Stimulated activated naive CD8-positive, alpha-beta T cell treated with anti-CD3 and anti-CD28 coated beads, Interleukin-15, amount 100 ng/mL, for 72 hours (primary cell): ENCODE data around the gene FHDC1.

Source experiments
- ATAC-seq: fragments of 150-1000 bp; cut with Tn5 transposase; 2 replicates; pipeline ENCODE4 v1.10.0; 2021; ENCODE audit warnings: mild to moderate bottlenecking, moderate library complexity
- DNase-seq, 2 donors: peaks; one replicate each; pipeline ENCODE4 v3.0.0; 2021 to 2022
- H3K27ac Mint-ChIP-seq, 2 donors: one replicate each; pipeline ENCODE4 v1.8.0; 2022; ENCODE audit warnings: mild to moderate bottlenecking in 2 of 2, mixed read lengths in 2 of 2, moderate library complexity in 2 of 2
- H3K27me3 Mint-ChIP-seq: one replicate; pipeline ENCODE4 v1.8.0; 2022; ENCODE audit warnings: mixed read lengths
- H3K4me1 Mint-ChIP-seq: one replicate; pipeline ENCODE4 v1.8.0; 2022; ENCODE audit warnings: mild to moderate bottlenecking, mixed read lengths
- H3K4me3 Mint-ChIP-seq, 2 donors: one replicate each; pipeline ENCODE4 v1.8.0; 2022; ENCODE audit warnings: mild to moderate bottlenecking in 2 of 2, mixed read lengths in 2 of 2, moderate library complexity in 1 of 2
- H3K9me3 Mint-ChIP-seq, 2 donors: one replicate each; pipeline ENCODE4 v1.8.0; 2022; ENCODE audit warnings: mixed read lengths in 2 of 2

Gene FHDC1

GRCh38 chr4:152962150-152962549 lies 26.0 kb downstream of the FHDC1 start:
- DNase-seq (no peak), ATAC-seq (no peak)
- no peak overlapping the region for H3K4me3 Mint-ChIP-seq
- no peak overlapping the region for H3K27ac Mint-ChIP-seq
- no peaks in the 10 kb centered on the region for H3K4me1 Mint-ChIP-seq
- no peaks in the 10 kb centered on the region for H3K9me3 Mint-ChIP-seq
- no peaks in the 10 kb centered on the region for H3K27me3 Mint-ChIP-seq

DNA sequence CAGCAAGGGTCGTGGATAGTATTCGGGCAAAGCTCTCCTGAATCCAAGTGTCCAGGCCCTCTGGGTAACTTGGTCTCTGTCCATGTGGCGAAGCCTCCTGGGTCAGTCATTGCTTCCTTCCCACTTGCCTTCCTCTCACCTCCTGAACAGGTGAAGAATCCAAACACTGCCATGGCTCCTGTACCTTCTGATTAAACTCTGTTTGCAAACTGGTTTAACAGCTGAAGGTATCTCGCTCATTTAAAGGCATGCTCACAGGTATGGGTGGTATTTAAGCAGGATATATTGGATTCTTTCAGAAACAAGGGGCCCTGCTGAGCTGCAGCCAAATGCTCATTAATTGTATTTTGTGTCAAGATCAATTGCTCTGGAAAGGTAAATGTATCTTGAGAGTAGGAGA lies 28.2 kb downstream of the FHDC1 start:
- ATAC-seq (no peak), DNase-seq (no peak)
- Mint-ChIP-seq H3K27ac (no peak overlapping the region), H3K27me3 (no peaks in the 10 kb centered on the region), H3K9me3 (no peaks in the 10 kb centered on the region), H3K4me1 (no peaks in the 10 kb centered on the region), H3K4me3 (no peak overlapping the region)

DNA sequence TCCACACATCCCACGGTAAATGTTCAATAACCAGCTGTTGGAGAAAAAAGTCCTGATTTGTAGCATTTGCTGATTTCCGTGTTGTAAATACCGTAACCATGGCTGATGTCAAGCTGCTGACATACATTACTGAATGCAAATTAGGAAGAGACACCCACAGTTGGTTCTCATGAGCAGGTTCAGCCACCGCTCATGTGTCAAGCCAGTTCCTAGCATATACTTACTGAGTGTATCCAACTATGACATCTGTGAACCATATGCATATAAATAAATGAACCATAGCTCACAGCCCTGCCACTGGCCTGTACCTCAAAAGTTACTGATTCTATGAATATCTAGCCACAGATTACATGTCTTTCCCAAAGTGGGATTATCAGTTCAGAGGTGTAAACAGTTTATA lies 29.5 kb downstream of the FHDC1 start:
- no peak overlapping the region for H3K4me3 Mint-ChIP-seq
- no peak overlapping the region for H3K27ac Mint-ChIP-seq
- DNase-seq = no peak
- ATAC-seq = no peak
- no peaks in the 10 kb centered on the region for H3K27me3 Mint-ChIP-seq
- no peaks in the 10 kb centered on the region for H3K4me1 Mint-ChIP-seq
- no peaks in the 10 kb centered on the region for H3K9me3 Mint-ChIP-seq

- Mint-ChIP-seq H3K27me3 (no peaks in the 10 kb centered on the region), H3K4me3 (no peak overlapping the region), H3K9me3 (no peaks in the 10 kb centered on the region), H3K4me1 (no peaks in the 10 kb centered on the region), H3K27ac (no peak overlapping the region)
- ATAC-seq (no peak), DNase-seq (no peak)
These were observed 31.8 kb downstream of the FHDC1 start for GRCh38 chr4:152967907-152968306.

GRCh38 chr4:152968806-152969394 lies 32.8 kb downstream of the FHDC1 start:
- Mint-ChIP-seq H3K4me3 (no peak overlapping the region), H3K27ac (no peak overlapping the region), H3K27me3 (no peaks in the 10 kb centered on the region), H3K9me3 (no peaks in the 10 kb centered on the region), H3K4me1 (no peaks in the 10 kb centered on the region)
- ATAC-seq (no peak), DNase-seq (no peak)

- ATAC-seq (no peak), DNase-seq (no peak)
- H3K27ac Mint-ChIP-seq = no peak overlapping the region
- H3K9me3 Mint-ChIP-seq = no peaks in the 10 kb centered on the region
- no peaks in the 10 kb centered on the region for H3K4me1 Mint-ChIP-seq
- no peak overlapping the region for H3K4me3 Mint-ChIP-seq
- H3K27me3 Mint-ChIP-seq = no peaks in the 10 kb centered on the region
These were observed 34.1 kb downstream of the FHDC1 start for GRCh38 chr4:152970102-152970820.

DNA sequence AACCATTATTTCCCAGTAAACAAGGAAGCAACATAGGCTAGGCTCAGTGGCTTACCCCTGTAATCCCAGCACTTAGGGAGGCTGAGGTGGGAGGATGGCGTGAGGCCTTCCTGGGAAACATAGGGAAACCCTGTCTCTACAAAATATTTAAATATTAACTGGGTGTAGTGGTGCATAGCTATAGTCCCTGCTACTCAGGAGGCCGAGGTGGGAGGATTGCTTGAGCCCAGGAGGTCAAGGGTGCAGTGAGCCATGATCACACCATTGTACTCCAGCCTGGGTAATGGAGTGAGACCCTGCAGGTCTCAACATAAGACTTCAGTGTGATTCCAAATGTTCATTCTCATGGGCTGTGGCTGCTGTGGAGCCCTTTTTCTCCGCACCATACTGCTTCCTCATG lies 34.9 kb downstream of the FHDC1 start:
- no peak for ATAC-seq
- no peak for DNase-seq
- Mint-ChIP-seq H3K4me1 (no peaks in the 10 kb centered on the region), H3K27ac (no peak overlapping the region), H3K9me3 (no peaks in the 10 kb centered on the region), H3K27me3 (no peaks in the 10 kb centered on the region), H3K4me3 (no peak overlapping the region)

DNA sequence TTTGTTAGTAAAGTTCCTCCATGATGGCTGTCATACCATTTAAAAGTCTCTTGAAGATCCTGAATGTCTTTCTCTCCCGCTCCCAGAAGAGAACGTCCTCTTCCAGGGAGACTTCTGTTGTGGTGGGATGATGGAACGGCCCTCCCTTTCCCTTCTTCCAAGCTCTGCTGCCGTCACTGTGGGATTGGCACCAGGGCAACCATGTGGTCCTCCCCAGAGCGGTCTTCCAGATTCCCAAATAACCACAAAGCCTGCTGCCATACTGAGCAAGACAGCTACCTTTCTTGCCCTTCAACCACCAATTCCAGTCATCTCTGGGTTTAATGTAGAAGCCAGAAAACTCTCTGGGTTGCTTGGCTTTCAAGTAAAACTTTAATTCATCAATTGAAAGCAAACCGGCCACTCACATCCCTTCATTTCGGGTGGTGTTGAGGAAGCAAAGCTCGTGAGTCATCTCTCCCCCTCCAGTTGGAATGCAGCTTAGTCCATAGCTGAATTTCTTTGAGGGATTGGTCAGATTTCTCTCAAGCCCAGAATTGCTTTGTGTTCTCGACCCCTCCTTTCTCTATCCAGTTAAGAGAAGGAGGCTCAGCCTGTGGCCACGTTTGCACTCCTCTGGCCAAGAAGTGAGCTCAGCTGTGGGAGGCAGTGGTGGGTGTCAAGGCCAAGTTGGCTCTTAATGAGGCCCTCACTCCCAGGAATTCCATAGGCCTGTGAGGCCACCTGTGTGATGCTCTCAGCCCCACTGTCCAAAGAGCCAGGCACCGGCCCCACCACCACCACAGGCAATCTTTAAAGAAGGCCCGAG lies 36.9 kb downstream of the FHDC1 start:
- H3K27ac Mint-ChIP-seq = no peak overlapping the region
- no peak for ATAC-seq
- no peak for DNase-seq

GRCh38 chr4:152973629-152974467 lies 37.7 kb downstream of the FHDC1 start:
- DNase-seq (no peak), ATAC-seq (no peak)
- no peaks in the 10 kb centered on the region for H3K9me3 Mint-ChIP-seq
- H3K27ac Mint-ChIP-seq = no peak overlapping the region
- H3K4me3 Mint-ChIP-seq = no peak overlapping the region
- no peaks in the 10 kb centered on the region for H3K27me3 Mint-ChIP-seq
- H3K4me1 Mint-ChIP-seq = no peaks in the 10 kb centered on the region

More for the DNA sequence above, 36.9 kb downstream of the FHDC1 start:
- Mint-ChIP-seq H3K4me3 (no peak overlapping the region), H3K27me3 (no peaks in the 10 kb centered on the region), H3K9me3 (no peaks in the 10 kb centered on the region), H3K4me1 (no peaks in the 10 kb centered on the region)

- H3K27ac Mint-ChIP-seq = no peak overlapping the region
- no peaks in the 10 kb centered on the region for H3K4me1 Mint-ChIP-seq
- H3K9me3 Mint-ChIP-seq = no peaks in the 10 kb centered on the region
- no peak for DNase-seq
- H3K4me3 Mint-ChIP-seq = no peak overlapping the region
- ATAC-seq = peak; percentile 36
- H3K27me3 Mint-ChIP-seq = no peaks in the 10 kb centered on the region
These were observed 38.6 kb downstream of the FHDC1 start for GRCh38 chr4:152974468-152975379.

GRCh38 chr4:152975380-152976211 lies 39.5 kb downstream of the FHDC1 start:
- DNase-seq = no peak
- no peaks in the 10 kb centered on the region for H3K27me3 Mint-ChIP-seq
- peak; percentile 21 for ATAC-seq
- no peaks in the 10 kb centered on the region for H3K4me1 Mint-ChIP-seq
- no peak overlapping the region for H3K4me3 Mint-ChIP-seq
- no peak overlapping the region for H3K27ac Mint-ChIP-seq
- H3K9me3 Mint-ChIP-seq = no peaks in the 10 kb centered on the region

DNA sequence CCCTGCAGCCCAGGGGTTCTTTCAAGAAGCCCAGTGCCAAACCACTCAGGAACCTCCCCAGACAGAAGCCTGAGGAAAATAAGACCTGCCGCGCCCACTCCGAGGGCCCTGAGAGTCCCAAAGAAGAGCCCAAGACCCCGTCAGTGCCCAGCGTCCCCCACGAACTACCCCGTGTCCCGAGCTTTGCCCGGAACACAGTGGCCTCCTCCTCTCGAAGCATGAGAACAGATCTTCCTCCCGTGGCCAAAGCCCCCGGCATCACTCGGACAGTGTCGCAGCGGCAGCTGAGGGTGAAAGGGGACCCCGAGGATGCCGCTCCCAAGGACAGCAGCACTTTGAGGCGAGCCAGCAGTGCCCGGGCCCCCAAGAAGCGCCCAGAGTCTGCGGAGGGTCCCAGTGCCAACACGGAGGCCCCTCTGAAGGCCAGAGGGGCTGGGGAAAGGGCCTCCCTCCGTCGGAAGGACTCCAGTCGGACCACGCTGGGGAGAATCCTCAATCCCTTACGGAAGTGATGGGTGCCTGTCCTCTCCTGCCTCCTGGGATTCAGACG lies 40.2 kb downstream of the FHDC1 start:
- no peaks in the 10 kb centered on the region for H3K27me3 Mint-ChIP-seq
- no peaks in the 10 kb centered on the region for H3K4me1 Mint-ChIP-seq
- no peak for ATAC-seq
- DNase-seq = no peak
- H3K4me3 Mint-ChIP-seq = no peak overlapping the region
- H3K9me3 Mint-ChIP-seq = no peaks in the 10 kb centered on the region
- H3K27ac Mint-ChIP-seq = no peak overlapping the region

DNA sequence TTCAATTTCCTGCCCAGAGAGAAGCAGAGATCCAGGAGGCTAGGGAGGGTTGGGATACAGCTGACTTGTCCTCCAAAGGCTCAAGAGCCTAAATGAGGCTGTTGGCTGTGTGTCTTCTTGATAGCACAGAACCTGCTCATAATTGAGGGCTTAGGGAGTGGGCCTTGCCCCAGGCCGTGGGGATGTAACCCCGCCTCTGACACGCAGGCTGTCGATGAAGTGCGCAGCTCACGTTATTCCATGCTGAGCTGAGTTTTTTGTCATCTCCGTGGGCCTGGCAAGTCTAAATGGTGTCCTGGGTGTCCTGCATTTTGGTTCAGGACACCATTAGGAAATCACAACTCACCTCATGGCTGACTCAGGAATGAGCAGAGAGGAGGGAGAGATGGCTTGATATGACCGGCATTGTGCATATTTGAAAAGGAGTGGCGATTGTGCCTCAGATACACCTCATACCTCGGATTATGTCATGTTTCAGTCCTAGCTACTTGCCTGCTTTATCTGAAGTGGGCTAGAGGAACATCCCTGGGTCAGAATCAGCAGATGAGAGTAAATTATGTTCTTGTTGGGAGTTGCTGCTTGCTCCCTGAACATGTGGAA lies 43.7 kb downstream of the FHDC1 start:
- Mint-ChIP-seq H3K9me3 (no peaks in the 10 kb centered on the region), H3K27me3 (no peaks in the 10 kb centered on the region), H3K4me1 (no peaks in the 10 kb centered on the region), H3K27ac (peak overlapping the region in 1 of 2 donors; percentile 13), H3K4me3 (no peak overlapping the region)
- DNase-seq (no peak), ATAC-seq (no peak)
